ENCODE results near the gene OTUD4. TPM values are rescaled to one million over a fixed set of nuclear protein-coding genes. Genes with fewer than 3 reads are reported as not detected.

The OTUD4 gene
- total RNA-seq, 4 donors from 2014 or later: 31.7 to 43.6 (median 41.2) TPM

GRCh38 chr4:145090380-145090779, 90.0 kb downstream of the OTUD4 start:
- 86% methylated on average over 1 of the region's 1 CpG for WGBS

GRCh38 chr4:145083891-145084605, 96.3 kb downstream of the OTUD4 start:
- no peaks in the 10 kb centered on the region for H3K27me3 ChIP-seq
- no peak for DNase-seq (ENCODE audit: low spot score in 2 of 2)
- peaks cover 29% of the 10 kb centered on the region for H3K36me3 ChIP-seq
- H3K4me1 ChIP-seq: no peaks in the 10 kb centered on the region
- H3K9me3 ChIP-seq: no peaks in the 10 kb centered on the region
- H3K27ac ChIP-seq: no peak overlapping the region
- TF ChIP-seq, protein P1, sequence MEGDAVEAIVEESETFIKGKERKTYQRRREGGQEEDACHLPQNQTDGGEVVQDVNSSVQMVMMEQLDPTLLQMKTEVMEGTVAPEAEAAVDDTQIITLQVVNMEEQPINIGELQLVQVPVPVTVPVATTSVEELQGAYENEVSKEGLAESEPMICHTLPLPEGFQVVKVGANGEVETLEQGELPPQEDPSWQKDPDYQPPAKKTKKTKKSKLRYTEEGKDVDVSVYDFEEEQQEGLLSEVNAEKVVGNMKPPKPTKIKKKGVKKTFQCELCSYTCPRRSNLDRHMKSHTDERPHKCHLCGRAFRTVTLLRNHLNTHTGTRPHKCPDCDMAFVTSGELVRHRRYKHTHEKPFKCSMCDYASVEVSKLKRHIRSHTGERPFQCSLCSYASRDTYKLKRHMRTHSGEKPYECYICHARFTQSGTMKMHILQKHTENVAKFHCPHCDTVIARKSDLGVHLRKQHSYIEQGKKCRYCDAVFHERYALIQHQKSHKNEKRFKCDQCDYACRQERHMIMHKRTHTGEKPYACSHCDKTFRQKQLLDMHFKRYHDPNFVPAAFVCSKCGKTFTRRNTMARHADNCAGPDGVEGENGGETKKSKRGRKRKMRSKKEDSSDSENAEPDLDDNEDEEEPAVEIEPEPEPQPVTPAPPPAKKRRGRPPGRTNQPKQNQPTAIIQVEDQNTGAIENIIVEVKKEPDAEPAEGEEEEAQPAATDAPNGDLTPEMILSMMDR (IDR thresholded peaks at IDR 0.05): no peak
- no peak for TF ChIP-seq POLR2AphosphoS5 (IDR thresholded peaks at IDR 0.05)
- TF ChIP-seq EP300 (IDR thresholded peaks at IDR 0.05): no peak
- no peak for TF ChIP-seq POLR2A (IDR thresholded peaks at IDR 0.05)
- H3K4me3 ChIP-seq: no peak overlapping the region
- WGBS: 96% methylated on average over 1 of the region's 1 CpG

More at GRCh38 chr4:145090380-145090779, 90.0 kb downstream of the OTUD4 start:
- no peaks in the 10 kb centered on the region for H3K4me1 ChIP-seq
- H3K9me3 ChIP-seq: no peaks in the 10 kb centered on the region
- no peak for DNase-seq (ENCODE audit: low spot score in 2 of 2)
- H3K27me3 ChIP-seq: no peaks in the 10 kb centered on the region
- TF ChIP-seq, protein P1 (IDR thresholded peaks at IDR 0.05): no peak
- TF ChIP-seq POLR2AphosphoS5 (IDR thresholded peaks at IDR 0.05) (no peak), POLR2A (IDR thresholded peaks at IDR 0.05) (no peak), EP300 (IDR thresholded peaks at IDR 0.05) (no peak)
- H3K4me3 ChIP-seq: no peak overlapping the region
- no peak overlapping the region for H3K27ac ChIP-seq
- peaks cover 52% of the 10 kb centered on the region for H3K36me3 ChIP-seq

Other genes with a start within 250 kb of the OTUD4 start
- gene ANAPC10, start 82.4 kb downstream of the OTUD4 start, total RNA-seq: 10 to 100 TPM; 16.1 to 30.1 (median 24.0) TPM
- 10 to 100 TPM; 70.6 to 87.5 (median 75.8) TPM for gene ABCE1, start 82.3 kb downstream of the OTUD4 start, total RNA-seq

Measured in suprapubic skin (tissue), 4 donors.